Erythroblast (primary cell): Measurements from ENCODE around the gene MAGED2.
"Not testable (repeated sequence)": the region's sequence is repeated elsewhere in the genome, so short reads cannot be mapped to it uniquely, and the experiment has no call there.

Experiments
- DNase-seq, 2 experiments: peaks; one replicate each; lab custom pipeline; 2025; lab: John Stamatoyannopoulos, UW
- GATA1 ChIP-seq: IDR thresholded peaks from 2 replicates; pipeline ENCODE4 v1.6.1; 2011; ENCODE audit warnings: low read depth, mild to moderate bottlenecking, control low read depth, low read length, moderate library complexity
- POLR2A ChIP-seq: IDR thresholded peaks from 2 replicates; pipeline ENCODE4 v1.6.1; 2011; ENCODE audit warnings: mild to moderate bottlenecking, low read length

MAGED2 gene

GRCh38 chrX:54807524-54808108 lies at the start of gene MAGED2:
Gene MAGED2, plus strand, starts transcription at chrX:54807745. Its CDS starts 1,587 bp downstream, at chrX:54809332.
- TF ChIP-seq POLR2A (no peak), GATA1 (no peak)
- DNase-seq, result peak; percentile 52 to 69

GRCh38 chrX:54758114-54759055 lies 49.2 kb upstream of the MAGED2 start:
- peak; percentile 0 to 2 for DNase-seq
- no peak for TF ChIP-seq GATA1
- TF ChIP-seq POLR2A, result no peak

- DNase-seq, result not testable (repeated sequence)
Observed at GRCh38 chrX:54774391-54775094, 33.0 kb upstream of the MAGED2 start.

- TF ChIP-seq GATA1 (no peak), POLR2A (no peak)
- DNase-seq, result no peak
Observed at GRCh38 chrX:54776061-54776460, 31.5 kb upstream of the MAGED2 start.

GRCh38 chrX:54776987-54777672 lies 30.4 kb upstream of the MAGED2 start:
- TF ChIP-seq GATA1, result no peak
- TF ChIP-seq POLR2A, result no peak
- no peak for DNase-seq

- peak; percentile 18 to 29 for DNase-seq
- TF ChIP-seq POLR2A (no peak), GATA1 (no peak)
Observed at GRCh38 chrX:54785901-54786300, 21.6 kb upstream of the MAGED2 start.

- TF ChIP-seq GATA1 (no peak), POLR2A (no peak)
- peak in 1 of 2 experiments; percentile 8 for DNase-seq
Observed at GRCh38 chrX:54786967-54787366, 20.6 kb upstream of the MAGED2 start.

GRCh38 chrX:54788446-54788845 lies 19.1 kb upstream of the MAGED2 start:
- no peak for TF ChIP-seq POLR2A
- no peak for TF ChIP-seq GATA1
- no peak for DNase-seq

- DNase-seq, result not testable (repeated sequence)
Observed at GRCh38 chrX:54789405-54789804, 18.1 kb upstream of the MAGED2 start.

- no peak for DNase-seq
- no peak for TF ChIP-seq GATA1
Observed at GRCh38 chrX:54794028-54794427, 13.5 kb upstream of the MAGED2 start.

- TF ChIP-seq POLR2A (no peak), GATA1 (no peak)
- no peak for DNase-seq
Observed at GRCh38 chrX:54794795-54795194, 12.8 kb upstream of the MAGED2 start.

- TF ChIP-seq POLR2A (no peak), GATA1 (no peak)
- no peak for DNase-seq
Observed at GRCh38 chrX:54798137-54798536, 9.4 kb upstream of the MAGED2 start, which contains the start of gene ITIH6. Gene ITIH6, minus strand, starts transcription at chrX:54798255. Its CDS starts 45 bp downstream, at chrX:54798210.

- no peak for DNase-seq
- TF ChIP-seq GATA1 (no peak), POLR2A (no peak)
Observed at GRCh38 chrX:54799046-54799445, 8.5 kb upstream of the MAGED2 start.

- peak in 1 of 2 experiments; percentile 70 for DNase-seq
- no peak for TF ChIP-seq GATA1
- TF ChIP-seq POLR2A, result peak; percentile 38
Observed at GRCh38 chrX:54808109-54808604, 612 bp downstream of the MAGED2 start.
